ENCODE measurements around the gene NOL8. TPM values are rescaled to one million over a fixed set of nuclear protein-coding genes. Genes with fewer than 3 reads are reported as not detected.

The NOL8 gene
- total RNA-seq, 2 donors from 2014 or later = 51.1 to 68.7 TPM

DNA sequence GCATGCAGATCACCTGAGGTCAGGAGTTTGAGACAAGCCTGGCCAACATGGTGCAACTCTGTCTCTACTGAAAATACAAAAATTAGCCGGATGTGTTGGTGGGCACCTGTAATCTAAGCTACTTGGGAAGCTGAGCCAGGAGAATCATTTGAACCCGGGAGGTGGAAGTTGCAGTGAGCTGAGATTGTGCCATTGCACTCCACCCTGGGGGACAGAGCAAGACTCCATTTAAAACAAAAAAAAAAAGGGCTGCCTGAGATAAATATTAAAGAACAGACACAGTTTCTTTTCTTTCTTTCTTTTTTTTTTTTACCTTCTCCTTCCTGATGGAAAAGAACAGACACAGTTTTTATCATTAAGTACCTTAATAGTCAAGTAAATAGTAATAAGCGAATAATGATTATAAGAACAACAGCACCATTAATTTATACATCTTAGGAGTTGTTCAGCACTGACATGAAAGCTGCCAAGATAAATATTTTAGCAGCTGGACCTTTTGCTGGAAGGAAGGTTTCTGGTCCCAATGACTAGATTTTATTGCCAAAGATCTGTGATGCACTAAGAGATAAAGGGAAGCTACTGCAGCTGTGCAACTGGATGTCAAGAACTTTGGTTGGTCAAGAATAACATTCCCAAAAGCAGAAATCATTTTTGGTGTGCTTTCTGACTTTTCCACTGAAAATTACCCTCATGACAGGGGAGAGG, 7.6 kb upstream of the NOL8 start:
- ATAC-seq = no peak
- H3K27me3 Mint-ChIP-seq = no peaks in the 10 kb centered on the region
- no peak overlapping the region for H3K4me3 Mint-ChIP-seq
- DNase-seq (ENCODE audit: low spot score) = no peak
- peaks cover 10% of the 10 kb centered on the region for H3K36me3 Mint-ChIP-seq
- H3K27ac Mint-ChIP-seq = no peak overlapping the region
- no peaks in the 10 kb centered on the region for H3K9me3 Mint-ChIP-seq
- peaks cover 0 to 6% of the 10 kb centered on the region in 2 donors for H3K4me1 Mint-ChIP-seq (ENCODE audit: low read depth in 2 of 2)

DNA sequence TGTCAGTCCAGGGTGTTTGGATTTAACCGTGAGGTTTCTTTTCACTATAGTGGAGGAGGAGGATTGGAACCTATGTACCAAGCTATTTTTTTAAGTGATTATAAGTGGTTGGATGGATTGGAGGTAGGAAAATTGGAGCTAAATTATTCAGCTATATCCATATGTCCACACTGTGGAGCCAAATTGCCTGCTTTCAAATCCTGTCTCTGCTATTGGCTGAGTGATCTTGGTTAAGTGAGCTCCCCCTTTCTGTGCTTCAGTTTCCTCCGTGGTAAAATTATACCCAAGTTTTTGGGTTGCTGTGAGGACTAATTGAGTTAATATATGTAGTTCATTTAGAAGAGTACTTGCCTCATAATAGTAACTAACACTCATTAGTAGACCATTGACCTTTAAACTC, 3.1 kb upstream of the NOL8 start:
- Mint-ChIP-seq H3K27me3 (no peaks in the 10 kb centered on the region), H3K4me3 (no peak overlapping the region), H3K27ac (no peak overlapping the region), H3K9me3 (no peaks in the 10 kb centered on the region), H3K36me3 (peaks cover 5% of the 10 kb centered on the region), H3K4me1 (ENCODE audit: low read depth in 2 of 2) (peaks cover 16 to 29% of the 10 kb centered on the region in 2 donors)
- DNase-seq (ENCODE audit: low spot score) (no peak), ATAC-seq (no peak)

DNA sequence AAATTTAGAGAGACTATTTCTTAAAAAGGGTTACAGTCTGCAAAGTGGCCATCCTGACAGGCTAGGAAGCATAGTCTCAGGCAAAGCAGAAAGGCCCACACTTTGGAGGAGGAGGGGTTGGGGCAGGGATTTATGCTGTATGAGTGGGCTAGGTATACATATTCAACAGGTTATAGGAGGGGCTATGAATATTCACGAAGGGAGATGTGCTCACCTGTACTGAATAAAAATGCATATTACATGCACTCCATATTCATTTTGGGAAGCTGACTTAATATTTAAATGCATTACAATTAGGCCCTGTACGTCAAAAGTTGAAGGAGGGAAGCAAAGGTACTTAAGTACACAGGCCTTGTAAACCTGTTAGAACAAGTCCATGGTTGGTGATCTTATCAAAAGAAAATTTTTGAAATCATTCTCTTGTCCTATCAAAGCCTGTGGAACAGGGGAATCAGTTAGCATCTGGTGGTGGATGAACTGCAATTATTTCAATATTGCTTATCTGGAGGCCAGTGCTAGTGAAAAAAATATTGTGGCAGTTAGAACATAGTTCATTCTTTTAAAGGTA, 2.2 kb upstream of the NOL8 start:
- H3K4me1 Mint-ChIP-seq (ENCODE audit: low read depth in 2 of 2) = peaks cover 16 to 29% of the 10 kb centered on the region in 2 donors
- no peaks in the 10 kb centered on the region for H3K9me3 Mint-ChIP-seq
- no peak for ATAC-seq
- no peaks in the 10 kb centered on the region for H3K27me3 Mint-ChIP-seq
- peak overlapping the region in 1 of 2 donors; percentile 94 for H3K27ac Mint-ChIP-seq
- no peak for DNase-seq (ENCODE audit: low spot score)
- H3K4me3 Mint-ChIP-seq = peak overlapping the region; percentile 97
- H3K36me3 Mint-ChIP-seq = no peaks in the 10 kb centered on the region

DNA sequence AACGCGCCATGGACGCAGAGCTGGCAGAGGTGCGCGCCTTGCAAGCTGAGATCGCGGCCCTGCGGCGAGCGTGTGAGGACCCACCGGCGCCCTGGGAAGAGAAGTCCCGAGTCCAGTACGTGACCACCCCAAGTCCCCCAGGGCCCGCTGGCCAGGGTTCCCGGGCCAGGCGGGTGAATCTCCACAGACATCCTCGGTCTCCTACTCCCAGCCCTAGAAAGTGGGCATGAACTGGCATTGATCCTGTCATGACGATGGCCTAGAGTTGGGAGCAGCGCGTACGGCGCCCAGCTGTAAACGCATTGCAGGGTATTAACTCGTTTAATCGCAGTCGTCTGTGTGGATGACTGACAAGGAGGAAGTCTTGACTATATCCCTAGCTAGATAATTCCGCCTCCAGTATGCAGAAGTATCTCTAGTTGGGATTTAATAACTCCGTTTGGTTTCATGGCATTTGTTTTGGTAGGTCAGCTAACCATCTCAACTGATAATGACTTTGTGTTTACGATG, 896 bp upstream of the NOL8 start:
- Mint-ChIP-seq H3K9me3 (no peaks in the 10 kb centered on the region), H3K27me3 (no peaks in the 10 kb centered on the region), H3K36me3 (peaks cover 1% of the 10 kb centered on the region), H3K4me1 (ENCODE audit: low read depth in 2 of 2) (peaks cover 16 to 29% of the 10 kb centered on the region in 2 donors), H3K4me3 (peak overlapping the region; percentile 97), H3K27ac (peak overlapping the region; percentile 94 to 98)
- ATAC-seq (peak in 1 of 2 donors; percentile 34), DNase-seq (ENCODE audit: low spot score) (no peak)

GRCh38 chr9:92324889-92325268, 271 bp downstream of the NOL8 start:
- Mint-ChIP-seq H3K4me3 (peak overlapping the region; percentile 97), H3K36me3 (peaks cover 8% of the 10 kb centered on the region), H3K9me3 (no peaks in the 10 kb centered on the region), H3K27ac (peak overlapping the region; percentile 94 to 98), H3K4me1 (ENCODE audit: low read depth in 2 of 2) (peaks cover 16 to 29% of the 10 kb centered on the region in 2 donors), H3K27me3 (no peaks in the 10 kb centered on the region)
- DNase-seq (ENCODE audit: low spot score) (no peak), ATAC-seq (no peak)

DNA sequence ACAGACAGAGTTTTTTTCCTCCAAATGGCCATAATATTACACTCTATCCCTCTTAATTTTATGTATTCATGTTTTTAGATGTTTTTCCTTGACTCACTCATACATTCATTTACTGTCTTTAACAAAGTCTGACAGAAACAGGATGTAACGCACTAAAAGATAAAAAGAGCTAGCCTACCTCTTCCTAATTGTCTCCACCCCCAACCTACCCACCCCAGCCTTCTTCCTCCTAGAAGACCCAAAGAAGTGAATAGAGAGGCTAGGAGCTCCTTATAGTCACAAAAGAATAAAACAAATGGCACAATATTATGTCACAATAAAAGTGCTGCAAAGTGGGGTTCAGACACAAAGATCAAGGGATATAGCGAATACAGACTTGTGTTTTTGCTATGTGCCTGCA, 719 bp downstream of the NOL8 start:
- peak overlapping the region; percentile 94 to 98 for H3K27ac Mint-ChIP-seq
- no peaks in the 10 kb centered on the region for H3K27me3 Mint-ChIP-seq
- no peaks in the 10 kb centered on the region for H3K9me3 Mint-ChIP-seq
- DNase-seq (ENCODE audit: low spot score) = no peak
- H3K4me1 Mint-ChIP-seq (ENCODE audit: low read depth in 2 of 2) = peaks cover 16 to 29% of the 10 kb centered on the region in 2 donors
- peak overlapping the region; percentile 97 for H3K4me3 Mint-ChIP-seq
- no peak for ATAC-seq
- H3K36me3 Mint-ChIP-seq = peaks cover 13% of the 10 kb centered on the region

GRCh38 chr9:92315456-92315855, 9.7 kb downstream of the NOL8 start:
- ATAC-seq (no peak), DNase-seq (ENCODE audit: low spot score) (no peak)
- Mint-ChIP-seq H3K4me3 (no peak overlapping the region), H3K4me1 (ENCODE audit: low read depth in 2 of 2) (peaks cover 24% of the 10 kb centered on the region in 2 donors), H3K27ac (peak overlapping the region; percentile 12 to 37), H3K27me3 (no peaks in the 10 kb centered on the region), H3K36me3 (peaks cover 57% of the 10 kb centered on the region), H3K9me3 (no peaks in the 10 kb centered on the region)

GRCh38 chr9:92313624-92314012, 11.5 kb downstream of the NOL8 start:
- Mint-ChIP-seq H3K4me1 (ENCODE audit: low read depth in 2 of 2) (peaks cover 24% of the 10 kb centered on the region in 2 donors), H3K36me3 (peaks cover 54% of the 10 kb centered on the region), H3K4me3 (no peak overlapping the region), H3K27ac (peak overlapping the region in 1 of 2 donors; percentile 5), H3K27me3 (no peaks in the 10 kb centered on the region), H3K9me3 (no peaks in the 10 kb centered on the region)
- DNase-seq (ENCODE audit: low spot score) = no peak
- ATAC-seq = no peak

DNA sequence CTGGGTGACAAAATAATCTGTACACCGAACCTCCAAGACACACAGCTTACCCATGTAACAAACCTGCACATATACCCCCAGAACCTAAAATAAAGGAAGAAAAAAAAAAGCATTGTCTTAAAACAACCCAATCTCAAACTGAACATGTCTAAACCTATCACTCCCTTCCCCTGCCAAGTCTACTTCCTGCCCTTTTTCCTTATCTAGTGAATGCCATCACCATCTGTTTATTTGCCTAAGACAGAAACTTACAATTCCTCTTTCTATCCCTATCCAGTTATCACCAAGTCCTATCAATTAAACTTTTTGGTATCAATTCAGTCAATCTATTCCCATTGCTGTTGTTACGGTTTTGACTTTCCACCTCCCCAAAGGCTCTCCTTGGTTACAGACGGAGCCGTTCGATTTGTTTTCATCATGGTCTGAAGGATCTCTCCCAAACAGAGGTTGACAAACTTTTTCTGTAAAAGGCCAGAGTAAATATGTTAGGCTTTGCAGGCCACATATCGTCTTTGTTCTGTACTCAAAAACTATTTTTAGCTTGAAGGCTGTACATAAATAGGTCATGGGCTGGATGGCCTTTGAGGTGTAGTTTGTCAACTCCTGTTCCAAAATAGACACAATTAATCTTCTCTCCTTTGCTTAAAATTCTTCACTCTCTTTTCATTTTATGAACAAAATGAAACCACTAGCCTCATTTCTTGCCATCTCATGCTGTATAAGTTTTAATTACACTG, 12.1 kb downstream of the NOL8 start:
- Mint-ChIP-seq H3K4me3 (no peak overlapping the region), H3K36me3 (peaks cover 56% of the 10 kb centered on the region), H3K27ac (peak overlapping the region in 1 of 2 donors; percentile 5), H3K4me1 (ENCODE audit: low read depth in 2 of 2) (peaks cover 22 to 24% of the 10 kb centered on the region in 2 donors), H3K9me3 (no peaks in the 10 kb centered on the region), H3K27me3 (no peaks in the 10 kb centered on the region)
- DNase-seq (ENCODE audit: low spot score) (no peak), ATAC-seq (no peak)

GRCh38 chr9:92310562-92310961, 14.6 kb downstream of the NOL8 start:
- no peak for ATAC-seq
- Mint-ChIP-seq H3K36me3 (peaks cover 66% of the 10 kb centered on the region), H3K9me3 (no peaks in the 10 kb centered on the region), H3K27me3 (no peaks in the 10 kb centered on the region), H3K4me1 (ENCODE audit: low read depth in 2 of 2) (peaks cover 16 to 17% of the 10 kb centered on the region in 2 donors), H3K27ac (no peak overlapping the region), H3K4me3 (no peak overlapping the region)
- DNase-seq (ENCODE audit: low spot score) = no peak

GRCh38 chr9:92308893-92309292, 16.3 kb downstream of the NOL8 start:
- DNase-seq (ENCODE audit: low spot score) = no peak
- H3K4me1 Mint-ChIP-seq (ENCODE audit: low read depth in 2 of 2) = peaks cover 12% of the 10 kb centered on the region in 2 donors
- H3K36me3 Mint-ChIP-seq = peaks cover 60% of the 10 kb centered on the region
- H3K9me3 Mint-ChIP-seq = no peaks in the 10 kb centered on the region
- ATAC-seq = no peak
- no peaks in the 10 kb centered on the region for H3K27me3 Mint-ChIP-seq
- H3K4me3 Mint-ChIP-seq = no peak overlapping the region
- H3K27ac Mint-ChIP-seq = no peak overlapping the region

DNA sequence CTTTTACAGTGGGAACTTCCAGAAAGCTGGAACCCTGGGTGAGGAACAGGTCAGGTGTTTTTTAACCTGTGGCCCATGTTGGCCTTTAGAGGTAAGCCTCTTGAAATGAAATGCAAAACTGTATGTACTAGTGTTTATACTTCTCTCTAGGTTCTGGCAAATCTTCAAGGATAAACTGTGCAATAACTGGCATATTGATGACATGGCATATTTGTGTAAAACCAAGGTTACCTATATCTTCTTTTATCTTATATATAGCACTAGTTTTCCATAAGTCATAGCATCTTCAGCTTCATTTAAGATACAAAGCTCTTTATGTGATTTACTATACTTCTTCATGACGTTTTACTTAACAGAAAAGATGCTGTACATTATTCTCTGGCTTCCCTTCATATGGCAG, 24.2 kb downstream of the NOL8 start:
- H3K4me3 Mint-ChIP-seq = no peak overlapping the region
- DNase-seq (ENCODE audit: low spot score) (no peak), ATAC-seq (no peak)
- H3K36me3 Mint-ChIP-seq = peaks cover 20% of the 10 kb centered on the region
- no peak overlapping the region for H3K27ac Mint-ChIP-seq
- H3K4me1 Mint-ChIP-seq (ENCODE audit: low read depth in 2 of 2) = peaks cover 4 to 8% of the 10 kb centered on the region in 2 donors
- H3K27me3 Mint-ChIP-seq = no peaks in the 10 kb centered on the region
- no peaks in the 10 kb centered on the region for H3K9me3 Mint-ChIP-seq

DNA sequence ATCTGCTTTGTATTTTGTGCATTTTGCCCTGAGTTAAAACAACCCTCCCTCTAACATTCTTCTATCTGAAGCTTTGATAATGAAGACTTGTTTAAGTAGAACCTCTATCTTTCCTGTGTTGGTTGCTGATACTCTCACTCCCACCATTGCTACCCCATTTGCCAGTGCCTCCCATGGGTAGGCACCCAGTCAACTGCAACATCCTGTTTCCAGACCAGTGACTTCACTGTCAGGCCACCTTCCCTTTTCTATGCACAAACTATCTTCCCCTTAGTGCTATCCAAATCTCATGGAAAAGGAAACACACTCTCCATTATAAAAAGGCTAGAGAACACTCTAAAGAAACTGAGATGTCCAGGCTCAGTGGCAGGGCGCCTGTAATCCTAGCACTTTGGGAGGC, 26.0 kb downstream of the NOL8 start:
- peaks cover 14% of the 10 kb centered on the region for H3K36me3 Mint-ChIP-seq
- DNase-seq (ENCODE audit: low spot score) = no peak
- H3K4me1 Mint-ChIP-seq (ENCODE audit: low read depth in 2 of 2) = peaks cover 17 to 21% of the 10 kb centered on the region in 2 donors
- no peak overlapping the region for H3K4me3 Mint-ChIP-seq
- H3K27ac Mint-ChIP-seq = peak overlapping the region; percentile 6 to 23
- ATAC-seq = no peak
- H3K9me3 Mint-ChIP-seq = no peaks in the 10 kb centered on the region
- H3K27me3 Mint-ChIP-seq = no peaks in the 10 kb centered on the region

DNA sequence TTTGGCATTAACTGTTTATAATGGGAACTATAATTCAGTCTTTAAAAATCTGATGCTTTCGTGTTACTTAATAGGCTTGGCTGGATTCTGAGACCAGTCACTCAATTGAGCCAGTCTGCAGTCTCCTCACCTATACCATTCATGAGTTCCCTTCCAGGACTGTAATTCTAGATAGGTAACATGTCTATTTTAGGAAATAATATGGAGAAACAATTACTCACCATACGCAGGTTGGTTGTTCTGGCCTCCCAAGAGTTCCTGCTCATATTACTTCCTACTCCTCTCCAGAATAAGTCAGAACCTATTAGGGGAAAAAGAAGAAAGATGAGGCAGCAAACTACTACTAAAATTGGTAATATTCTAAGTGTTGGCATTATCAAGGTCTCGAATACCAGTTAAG, 27.1 kb downstream of the NOL8 start:
- Mint-ChIP-seq H3K27me3 (no peaks in the 10 kb centered on the region), H3K4me1 (ENCODE audit: low read depth in 2 of 2) (peaks cover 23 to 29% of the 10 kb centered on the region in 2 donors), H3K27ac (peak overlapping the region; percentile 50 to 76), H3K4me3 (peak overlapping the region; percentile 49), H3K36me3 (peaks cover 14% of the 10 kb centered on the region), H3K9me3 (no peaks in the 10 kb centered on the region)
- ATAC-seq (no peak), DNase-seq (ENCODE audit: low spot score) (no peak)
